HEK293T (cell line): ENCODE measurements around the gene MUC4.
"Not testable (repeated sequence)": the region's sequence is repeated elsewhere in the genome, so short reads cannot be mapped to it uniquely, and the experiment has no call there.

Experiments
- FOXM1 ChIP-seq: fragments of 450-650 bp; IDR thresholded peaks from 2 replicates; pipeline ENCODE4 v1.6.1; 2017; ENCODE audit warnings: mild to moderate bottlenecking, borderline replicate concordance
- HDGF ChIP-seq: fragments of 450-650 bp; IDR thresholded peaks from 2 replicates; pipeline ENCODE4 v1.6.1; 2017; ENCODE audit warnings: antibody characterized with exemption, borderline replicate concordance
- NFRKB ChIP-seq: fragments of 450-650 bp; IDR thresholded peaks from 2 replicates; pipeline ENCODE4 v1.6.1; 2016; ENCODE audit warnings: mild to moderate bottlenecking, moderate library complexity
- SP1 ChIP-seq: fragments of 450-650 bp; IDR thresholded peaks from 2 replicates; pipeline ENCODE4 v1.6.1; 2017
- TARDBP ChIP-seq: fragments of 450-650 bp; IDR thresholded peaks from 2 replicates; pipeline ENCODE4 v1.6.1; 2016

- not testable (repeated sequence) for TF ChIP-seq HDGF, FOXM1, NFRKB, TARDBP, SP1
These were observed 88.8 kb downstream of the MUC4 start for GRCh38 chr3:195722996-195723345.
